HepG2 (cell line): ENCODE results near the gene CACNB4. TPM values are rescaled to one million over a fixed set of nuclear protein-coding genes. Genes with fewer than 3 reads are reported as not detected.

Experiments
- ADNP ChIP-seq: sonication (generic); formaldehyde crosslinking; IDR thresholded peaks from 2 replicates; pipeline ENCODE4 v1.4.0; 2020; ENCODE audit warnings: missing genetic modification reagents
- KAT7 ChIP-seq: IDR thresholded peaks from 2 replicates; pipeline ENCODE4 v1.6.1; 2018; ENCODE audit warnings: borderline replicate concordance, missing compliant biosample characterization
- LBX2 ChIP-seq: sonication (generic); formaldehyde crosslinking; IDR thresholded peaks from 2 replicates; pipeline ENCODE4 v1.5.0; 2020; ENCODE audit warnings: missing genetic modification reagents, mild to moderate bottlenecking, borderline replicate concordance
- POGZ ChIP-seq: sonication (generic); formaldehyde crosslinking; IDR thresholded peaks from 2 replicates; pipeline ENCODE4 v1.4.0; 2020; ENCODE audit warnings: mild to moderate bottlenecking, missing genetic modification reagents
- POLR2G ChIP-seq: fragments of 200-400 bp; formaldehyde crosslinking; IDR thresholded peaks from 2 replicates; pipeline ENCODE4 v1.6.1; 2018; ENCODE audit warnings: mild to moderate bottlenecking, low read depth, low read length, moderate library complexity
- PRDM4 ChIP-seq: sonication (generic); formaldehyde crosslinking; IDR thresholded peaks from 2 replicates; pipeline ENCODE4 v1.9.0; 2021; ENCODE audit warnings: missing genetic modification reagents, borderline replicate concordance
- TRAFD1 ChIP-seq: sonication (generic); formaldehyde crosslinking; IDR thresholded peaks from 2 replicates; pipeline ENCODE4 v1.5.1; 2020; ENCODE audit warnings: missing genetic modification reagents, mild to moderate bottlenecking, borderline replicate concordance
- ZBTB26 ChIP-seq: IDR thresholded peaks from 2 replicates; pipeline ENCODE4 v1.6.1; 2016; ENCODE audit warnings: missing compliant biosample characterization, missing genetic modification reagents, borderline replicate concordance
- ZNF296 ChIP-seq: sonication (generic); formaldehyde crosslinking; conservative IDR thresholded peaks from 2 replicates; pipeline ENCODE4 v1.5.0; 2020; ENCODE audit warnings: mild to moderate bottlenecking, missing genetic modification reagents
- ZNF3 ChIP-seq: IDR thresholded peaks from 2 replicates; pipeline ENCODE4 v1.7.0; 2017; ENCODE audit warnings: inconsistent platforms
- ZNF484 ChIP-seq: sonication (generic); formaldehyde crosslinking; IDR thresholded peaks from 2 replicates; pipeline ENCODE4 v1.5.1; 2020; ENCODE audit warnings: mild to moderate bottlenecking, low read depth, missing genetic modification reagents, borderline replicate concordance
- polyA plus RNA-seq, 8 experiments: library from polyadenylated mRNA; depleted of rRNA in 3 of 8; stranded (reverse) in 7 of 8; unstranded in 1 of 8; fragments of >200 nt; fragmentation: Illumina TruSeq in 4 of 8; extraction: Trizol in 4 of 8; gene quantifications; 2 replicates each; pipeline versions ENCODE4 v1.2.1 to v1.2.3, GENCODE V29; 2011 to 2016; ENCODE audit warnings: low read depth in 4 of 8, missing spikeins in 1 of 8, mixed read lengths in 1 of 8; ENCODE audit not compliant: insufficient read depth in 1 of 8
- total RNA-seq, 5 experiments: library from RNA; depleted of rRNA; stranded (reverse); fragments of >200 nt; fragmentation: Illumina TruSeq; extraction: Trizol; gene quantifications; 2 replicates each; pipeline ENCODE4 v1.2.3, GENCODE V29; 2016; ENCODE audit warnings: low read depth in 1 of 5

CACNB4 gene
- total and polyA plus RNA-seq, 2 of the 13 experiments (the other 11 are each of a cell fraction or from before 2014, with no cell fraction given): 5.1 to 14.3 TPM

- TF ChIP-seq TRAFD1 (CRISPR knock-in tag) (no peak), LBX2 (CRISPR knock-in tag) (no peak), ZBTB26 (CRISPR knock-in tag) (no peak), ZNF484 (CRISPR knock-in tag) (no peak), POLR2G (no peak; the same call in 1 of the 2 replicates), POGZ (CRISPR knock-in tag) (peak; percentile 27; the same call in 1 of the 2 replicates), PRDM4 (CRISPR knock-in tag) (no peak), KAT7 (CRISPR knock-in tag) (peak; percentile 71; the same call in 1 of the 2 replicates), ZNF296 (CRISPR knock-in tag) (no peak), ZNF3 (CRISPR knock-in tag) (no peak), ADNP (CRISPR knock-in tag) (no peak)
These were observed 125.0 kb downstream of the CACNB4 start (continued) for GRCh38 chr2:151973901-151974199.
